NCI-H524 (cell line): ENCODE measurements around the gene GUK1.

Source experiments
- DNase-seq, 2 experiments: peaks; one replicate each; lab custom pipeline; 2025; lab: John Stamatoyannopoulos, UW

GUK1 gene

DNA sequence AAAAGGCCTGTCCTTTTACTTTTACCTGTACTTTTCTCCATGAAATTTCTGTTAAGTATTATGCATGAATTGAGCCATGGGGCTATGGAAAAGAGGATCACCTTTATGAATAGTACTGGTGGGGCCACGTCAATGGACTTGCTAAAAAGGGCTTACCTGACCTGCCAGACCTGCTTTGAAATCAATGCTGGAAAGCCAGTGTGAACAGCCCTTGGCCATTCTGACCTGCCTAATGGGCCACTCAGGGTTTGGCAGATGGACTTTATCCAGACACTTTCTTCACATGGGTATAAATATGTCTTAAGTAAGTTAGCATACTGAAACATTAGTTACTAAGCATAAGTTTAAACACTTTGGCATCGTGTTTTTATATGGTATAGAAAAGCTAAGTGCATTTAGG, 8.3 kb upstream of the GUK1 start:
- no peak for DNase-seq

DNA sequence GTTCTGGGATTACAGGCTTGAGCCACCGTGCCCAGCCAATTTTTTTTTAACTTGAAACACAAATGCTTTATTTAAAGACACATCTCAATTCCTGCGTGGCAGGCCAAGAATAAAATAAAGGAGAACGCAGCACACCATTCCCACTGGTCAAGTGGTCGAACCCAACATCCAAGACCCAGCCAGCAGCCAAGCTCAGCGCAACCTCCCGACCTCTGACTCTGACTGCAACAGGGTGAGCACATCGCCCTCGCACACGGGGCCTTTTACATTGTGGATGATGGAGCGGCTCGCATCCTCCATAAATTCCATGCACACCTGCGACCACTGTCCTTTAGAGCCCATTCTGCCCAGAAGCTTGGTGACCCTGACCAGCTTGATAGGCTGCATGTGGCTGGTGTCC, 5.5 kb upstream of the GUK1 start:
- no peak for DNase-seq

DNA sequence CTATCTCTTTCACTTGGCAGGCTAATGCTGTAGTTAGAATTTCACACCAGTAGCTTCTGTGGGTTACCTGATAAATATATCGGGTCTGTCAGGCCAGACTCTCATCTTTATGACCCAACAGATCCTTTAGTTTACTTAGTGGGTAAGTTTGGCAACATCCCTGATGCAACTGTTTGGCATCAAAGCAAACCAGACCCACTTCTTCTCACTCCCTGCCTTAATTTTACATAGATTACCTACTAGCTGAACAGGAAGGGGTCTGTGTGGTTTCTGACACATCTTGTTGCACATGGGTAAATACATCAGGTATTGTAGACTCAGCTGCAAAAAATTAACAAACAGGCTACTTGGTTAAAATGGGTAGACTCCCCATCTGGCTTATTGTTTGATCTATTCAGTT, 3.2 kb upstream of the GUK1 start:
- DNase-seq, result no peak

DNA sequence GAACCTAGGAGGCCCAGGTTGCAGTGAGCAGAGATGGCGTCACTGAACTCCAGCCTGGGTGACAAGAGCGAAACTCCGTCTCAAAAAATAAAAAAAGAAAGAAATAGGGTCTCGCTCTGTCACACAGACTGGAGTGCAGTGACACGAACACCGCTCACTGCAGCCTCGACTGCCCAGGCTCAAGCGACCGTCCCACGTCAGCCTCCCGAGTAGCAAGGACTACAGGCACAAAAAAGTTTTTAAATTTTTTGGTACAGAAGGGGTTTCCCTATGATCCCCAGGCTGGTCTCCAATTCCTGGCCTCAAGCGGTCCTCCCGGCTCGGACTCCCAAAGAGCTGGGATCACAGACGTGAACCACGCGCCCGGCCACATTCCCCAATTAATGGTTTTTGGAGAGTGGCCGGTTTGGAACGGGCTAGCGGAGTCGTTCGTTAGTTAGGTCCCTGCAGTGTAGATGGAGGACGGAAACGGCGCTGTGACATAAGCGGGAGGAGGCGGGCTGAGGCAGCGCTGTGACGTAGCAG, 611 bp upstream of the GUK1 start:
- no peak for DNase-seq

DNA sequence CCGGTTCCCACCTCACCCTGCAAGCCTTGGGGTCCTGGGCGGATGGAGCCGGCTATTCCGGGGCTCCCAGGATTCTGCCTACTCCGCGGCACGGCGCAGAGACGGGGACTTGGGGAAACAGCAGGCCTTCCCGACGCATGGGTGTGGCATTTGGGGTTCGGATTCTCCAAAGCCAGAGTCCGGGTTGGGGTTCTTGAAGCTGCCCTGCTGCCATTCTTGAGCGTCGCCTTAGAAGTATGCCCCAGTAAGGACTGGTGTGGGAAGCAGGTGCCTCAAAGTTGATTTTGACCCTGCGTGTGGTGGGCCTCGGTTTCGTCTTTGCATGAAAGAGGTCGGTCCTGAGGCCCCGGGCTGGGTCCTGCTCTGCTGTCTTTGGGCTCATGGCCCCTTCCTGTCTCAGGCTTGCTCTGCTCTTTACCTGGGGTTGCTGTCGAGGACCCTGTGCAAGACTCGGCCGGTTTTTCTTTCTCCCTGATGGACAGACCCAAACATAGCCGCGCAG, 696 bp downstream of the GUK1 start:
- no peak for DNase-seq

DNA sequence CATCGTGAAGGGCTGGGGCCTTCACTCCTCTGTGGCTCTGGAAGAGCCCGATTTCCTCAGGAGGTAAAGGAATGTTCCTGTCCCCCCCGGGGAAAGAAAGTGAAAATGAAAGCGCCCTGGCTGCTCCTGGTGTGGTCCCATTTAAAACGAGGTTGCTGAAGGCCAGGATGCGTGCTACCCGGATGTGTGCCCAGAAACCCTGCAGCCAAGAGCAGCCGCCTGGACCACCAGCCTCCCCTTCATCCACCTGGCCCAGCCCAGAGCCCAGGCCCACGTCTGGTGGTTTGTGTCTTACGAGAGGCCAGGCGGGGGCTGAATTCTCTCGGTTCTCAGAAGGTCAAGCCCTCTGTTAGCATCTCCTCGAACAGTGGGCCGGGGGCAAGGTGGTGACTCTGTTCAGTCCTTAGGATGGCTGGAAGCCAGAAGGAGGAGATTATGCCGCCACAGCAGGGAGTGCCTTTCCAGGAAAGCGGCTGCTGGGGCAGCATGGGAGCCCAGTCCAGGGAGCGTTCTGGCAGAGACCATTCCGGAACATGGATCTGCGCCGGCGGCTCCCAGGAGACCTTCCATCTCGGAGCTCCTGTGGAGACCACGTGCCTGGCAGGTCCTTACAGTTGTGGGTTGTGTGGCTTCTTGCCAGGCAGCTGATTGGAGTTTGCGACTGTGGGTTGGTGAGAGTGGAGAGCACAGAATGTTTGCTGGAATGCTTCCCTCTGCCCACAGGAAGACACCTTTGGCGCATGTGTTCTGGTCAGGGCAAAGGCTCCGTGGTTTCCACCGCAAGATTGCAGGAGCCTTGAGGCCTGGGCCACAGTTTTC, 1.4 kb downstream of the GUK1 start:
- DNase-seq, result no peak

DNA sequence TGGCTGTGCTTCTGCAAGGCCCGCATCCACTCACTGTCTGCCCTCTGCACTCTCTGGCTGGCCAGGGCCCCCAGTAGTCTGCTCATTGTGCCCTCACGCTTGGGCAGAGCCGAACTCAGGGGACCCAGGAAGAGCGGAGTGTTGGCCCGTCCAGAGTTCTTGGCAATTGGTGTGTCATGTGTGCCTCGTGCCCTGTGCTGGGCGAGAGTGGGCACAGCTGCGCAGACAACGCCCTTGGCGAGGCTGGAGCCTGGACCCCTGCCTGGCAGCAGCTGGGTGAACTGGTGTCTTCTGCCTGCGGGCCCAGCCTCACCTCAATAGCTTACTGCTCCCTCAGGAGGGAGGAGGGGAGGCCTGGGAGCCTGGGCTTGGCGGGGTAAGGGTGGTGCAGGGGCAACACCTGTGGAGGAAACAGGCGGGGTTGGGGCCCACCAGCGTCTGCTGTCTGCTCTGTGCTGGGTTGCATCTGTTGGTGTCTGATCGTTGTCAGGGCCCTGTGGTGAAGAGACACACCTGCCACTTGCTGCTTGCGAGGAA, 2.1 kb downstream of the GUK1 start:
- DNase-seq, result no peak

DNA sequence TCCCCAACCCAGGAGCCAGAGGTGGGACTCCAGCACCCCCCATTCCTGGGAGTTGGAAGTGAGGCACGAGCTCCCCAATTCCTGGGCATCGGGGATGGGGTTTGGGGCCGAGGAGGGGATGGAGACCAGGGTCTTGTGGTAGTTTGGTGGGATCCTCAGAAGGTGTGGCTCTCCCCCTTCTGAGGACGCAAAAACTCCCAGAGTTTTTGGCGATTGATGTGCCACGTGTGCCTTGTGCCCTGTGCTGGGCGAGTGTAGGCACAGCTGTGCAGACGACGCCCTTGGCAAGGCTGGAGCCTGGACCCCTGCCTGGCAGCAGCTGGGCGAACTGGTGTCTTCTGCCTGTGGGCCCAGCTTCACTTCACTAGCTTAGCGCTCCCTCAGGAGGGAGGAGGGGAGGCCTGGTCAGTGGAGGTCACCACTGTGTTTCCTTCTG, 2.6 kb downstream of the GUK1 start:
- DNase-seq, result no peak

DNA sequence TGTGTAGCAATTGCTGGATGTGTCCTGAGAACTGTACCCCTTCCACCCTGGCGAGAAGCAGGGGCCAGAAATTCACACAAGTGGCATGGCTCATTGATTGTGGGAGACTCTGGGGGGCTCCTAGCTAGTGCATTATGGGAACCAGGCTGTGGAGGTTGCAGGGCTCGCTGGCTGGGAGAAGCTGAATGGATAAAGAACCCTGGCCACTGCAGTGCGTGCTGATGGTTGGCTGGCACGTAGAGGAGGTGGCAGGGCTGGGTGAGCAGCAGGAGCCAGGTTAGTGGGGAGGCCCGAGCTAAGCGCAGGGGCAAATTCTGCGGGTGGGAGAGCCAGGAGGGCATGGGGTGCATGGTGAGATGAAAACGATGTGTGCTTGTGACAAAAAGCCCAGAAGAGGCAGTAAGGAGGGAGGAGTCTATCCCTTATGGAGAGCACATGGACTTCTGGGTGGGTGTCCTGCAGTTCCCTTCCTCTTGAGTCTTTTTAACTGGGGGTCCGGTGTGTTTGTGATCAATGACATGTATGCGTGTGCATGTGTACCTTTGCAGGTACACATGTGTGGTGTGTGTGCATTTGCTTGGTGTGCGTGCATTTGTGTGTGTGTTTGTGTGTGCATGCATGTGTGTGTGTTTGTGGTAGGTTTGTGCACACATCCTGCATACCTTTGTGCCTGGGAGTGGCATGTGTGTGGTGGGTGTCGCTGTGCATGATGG, 3.6 kb downstream of the GUK1 start:
- DNase-seq, result no peak

DNA sequence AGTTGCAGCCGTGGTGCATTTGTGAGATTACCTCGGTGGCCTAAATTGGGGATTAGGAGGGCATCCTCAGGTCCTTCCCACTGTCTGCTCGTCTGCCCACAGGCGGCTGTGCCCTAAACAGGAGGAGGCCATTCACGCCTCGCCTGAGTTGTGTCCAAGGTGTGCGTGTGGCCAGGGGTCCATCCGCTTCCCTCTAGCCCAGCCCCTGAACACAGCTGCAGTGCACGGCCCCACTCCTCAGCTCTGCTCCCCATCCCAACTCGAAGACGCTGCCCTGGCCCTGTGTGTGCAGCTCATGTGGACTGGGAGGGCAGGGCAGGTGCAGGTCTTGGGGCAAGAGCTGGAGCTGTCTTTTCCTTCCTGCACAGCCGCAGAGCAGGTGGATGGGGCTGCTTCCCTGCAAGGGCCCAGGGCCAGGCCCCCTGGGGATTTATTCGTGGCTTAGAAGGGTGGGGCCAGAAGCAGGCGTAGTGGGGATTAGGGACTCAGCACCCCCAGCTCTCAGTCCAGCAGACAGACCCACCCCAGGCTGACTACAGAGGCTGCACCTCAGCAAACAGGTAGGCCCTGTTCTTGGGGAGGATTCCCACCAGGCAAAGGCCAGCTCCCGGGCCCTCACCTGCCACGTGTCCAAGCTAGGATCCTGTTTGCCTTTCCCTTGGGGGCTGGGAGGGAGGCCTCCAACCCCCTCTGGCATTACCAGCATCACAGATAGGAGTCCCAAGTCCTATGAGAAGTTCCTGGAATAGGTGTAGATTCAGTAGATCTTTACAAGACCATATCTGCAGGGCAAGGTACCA, 4.3 kb downstream of the GUK1 start:
- peak in 1 of 2 experiments; percentile 44 for DNase-seq

DNA sequence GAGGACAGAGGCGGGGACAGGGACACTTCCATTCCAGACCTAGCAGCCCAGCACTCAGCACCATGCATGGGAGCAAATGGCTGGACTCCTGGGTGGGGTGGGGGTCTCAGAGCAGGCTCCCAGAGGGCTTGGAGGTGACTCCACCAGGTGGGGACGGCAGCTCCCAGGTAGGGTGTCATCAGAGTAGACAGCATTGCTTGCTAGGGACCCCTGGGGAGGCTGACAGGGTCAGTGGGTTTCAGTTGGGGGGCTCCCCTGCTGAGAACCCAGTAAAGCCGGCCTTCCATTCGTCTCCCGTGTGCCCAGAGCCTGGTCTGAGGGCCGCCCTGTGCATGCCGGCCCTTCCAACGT, 4.9 kb downstream of the GUK1 start:
- DNase-seq, result no peak

DNA sequence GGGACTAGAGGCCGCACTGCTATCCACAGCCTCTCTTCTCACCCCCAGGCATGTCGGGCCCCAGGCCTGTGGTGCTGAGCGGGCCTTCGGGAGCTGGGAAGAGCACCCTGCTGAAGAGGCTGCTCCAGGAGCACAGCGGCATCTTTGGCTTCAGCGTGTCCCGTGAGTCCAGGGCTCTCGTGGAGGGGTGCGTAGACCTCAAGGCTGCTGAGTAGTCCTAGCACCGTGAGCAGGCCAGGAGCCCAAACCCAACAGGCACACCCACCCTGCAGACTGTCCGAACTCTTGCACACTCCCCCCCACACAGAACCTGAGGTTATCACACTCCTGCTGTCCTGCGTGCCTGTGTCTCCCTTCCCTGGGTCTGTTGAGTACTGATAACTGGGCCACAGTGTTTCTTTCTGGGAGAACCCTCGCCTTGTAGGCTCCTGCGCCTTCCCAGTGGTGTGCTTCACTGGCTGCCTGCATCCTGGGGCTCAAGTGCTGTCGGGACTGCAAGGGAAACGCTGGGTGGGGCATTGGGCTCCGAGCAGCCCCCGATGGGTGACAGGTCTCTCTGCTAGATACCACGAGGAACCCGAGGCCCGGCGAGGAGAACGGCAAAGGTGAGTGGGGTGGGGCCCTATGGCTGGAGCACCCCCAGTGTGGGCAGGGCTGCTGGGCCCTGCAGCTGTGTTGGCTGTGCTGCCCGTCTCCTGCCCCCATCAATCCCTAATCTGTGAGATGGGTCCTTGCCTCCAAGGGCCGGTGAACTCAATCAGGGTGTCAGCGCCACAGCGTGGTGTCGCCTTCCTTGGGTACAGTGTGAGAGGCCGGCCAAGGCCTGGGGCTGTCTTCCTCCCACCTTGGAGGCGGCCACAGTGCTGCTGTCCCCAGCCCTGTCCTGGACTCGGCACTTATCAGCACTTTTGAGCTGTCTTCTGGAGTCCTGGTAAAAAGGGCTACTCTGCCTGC, 5.7 kb downstream of the GUK1 start:
- no peak for DNase-seq

DNA sequence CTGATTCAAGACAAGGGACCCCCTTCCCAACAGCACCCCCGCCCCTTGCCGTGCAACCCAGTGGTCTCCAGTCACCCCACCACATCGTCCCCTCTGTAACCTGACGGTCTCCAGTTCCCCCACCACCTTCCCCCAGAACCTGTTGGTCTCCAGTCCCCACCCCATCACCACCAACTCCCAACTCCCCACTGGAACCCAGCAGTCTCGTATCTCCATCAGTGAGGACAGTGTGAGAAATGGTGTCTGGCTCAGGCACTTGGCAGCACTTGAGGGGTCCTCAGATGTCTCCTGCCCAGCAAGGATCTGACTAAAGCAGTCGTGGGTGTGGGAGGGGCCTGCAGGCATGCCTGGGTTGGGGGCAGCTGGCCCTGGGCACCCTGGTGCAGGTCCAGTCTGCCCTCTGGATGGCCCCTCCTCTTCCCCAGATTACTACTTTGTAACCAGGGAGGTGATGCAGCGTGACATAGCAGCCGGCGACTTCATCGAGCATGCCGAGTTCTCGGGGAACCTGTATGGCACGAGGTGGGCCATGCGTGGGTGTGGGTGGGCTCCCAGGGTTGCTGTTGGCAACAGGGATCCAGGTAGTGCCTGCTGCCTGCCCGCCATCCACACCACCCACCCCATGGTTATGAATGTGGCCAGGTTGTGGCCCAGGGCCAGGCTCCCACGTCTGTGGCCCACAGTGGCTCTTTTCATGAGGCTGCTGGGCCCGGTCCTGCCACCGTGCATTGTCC, 6.5 kb downstream of the GUK1 start:
- DNase-seq, result no peak

DNA sequence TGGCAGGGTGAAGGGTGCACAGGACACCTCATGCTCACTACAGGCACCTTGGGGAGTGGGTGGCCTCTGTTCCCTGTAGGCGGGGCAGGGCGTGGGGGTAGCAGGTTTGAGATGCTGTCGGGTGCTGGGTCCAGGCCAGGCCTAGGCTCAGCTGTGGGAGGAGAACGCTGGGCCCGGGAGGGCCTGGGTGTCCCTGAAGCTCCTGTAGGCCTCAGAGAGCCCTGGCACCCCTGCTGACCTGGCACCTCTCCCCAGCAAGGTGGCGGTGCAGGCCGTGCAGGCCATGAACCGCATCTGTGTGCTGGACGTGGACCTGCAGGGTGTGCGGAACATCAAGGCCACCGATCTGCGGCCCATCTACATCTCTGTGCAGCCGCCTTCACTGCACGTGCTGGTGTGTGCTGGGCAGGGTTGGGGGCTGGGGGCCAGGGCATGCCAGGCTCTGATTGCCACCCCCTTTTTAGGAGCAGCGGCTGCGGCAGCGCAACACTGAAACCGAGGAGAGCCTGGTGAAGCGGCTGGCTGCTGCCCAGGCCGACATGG, 7.1 kb downstream of the GUK1 start:
- DNase-seq, result no peak

DNA sequence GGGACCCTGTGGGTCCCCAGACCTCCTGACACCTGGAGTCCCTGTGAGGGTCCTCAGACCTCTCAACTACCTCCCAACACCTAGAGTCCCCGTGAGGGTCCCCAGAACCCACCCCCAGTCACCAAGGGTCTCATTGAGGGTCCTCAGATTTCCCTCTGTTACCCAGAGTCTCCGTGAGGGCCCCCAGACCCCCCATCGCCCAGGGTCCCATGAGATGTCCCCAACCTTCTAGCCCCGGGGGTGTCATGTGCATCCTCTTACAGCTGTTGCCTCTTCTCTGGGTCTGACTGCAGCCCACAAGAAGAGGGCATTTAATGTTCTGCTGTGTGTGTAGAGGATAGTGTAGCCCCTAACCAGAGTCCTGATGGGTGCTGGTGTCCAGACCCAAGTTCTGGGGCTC, 7.7 kb downstream of the GUK1 start:
- DNase-seq, result no peak

DNA sequence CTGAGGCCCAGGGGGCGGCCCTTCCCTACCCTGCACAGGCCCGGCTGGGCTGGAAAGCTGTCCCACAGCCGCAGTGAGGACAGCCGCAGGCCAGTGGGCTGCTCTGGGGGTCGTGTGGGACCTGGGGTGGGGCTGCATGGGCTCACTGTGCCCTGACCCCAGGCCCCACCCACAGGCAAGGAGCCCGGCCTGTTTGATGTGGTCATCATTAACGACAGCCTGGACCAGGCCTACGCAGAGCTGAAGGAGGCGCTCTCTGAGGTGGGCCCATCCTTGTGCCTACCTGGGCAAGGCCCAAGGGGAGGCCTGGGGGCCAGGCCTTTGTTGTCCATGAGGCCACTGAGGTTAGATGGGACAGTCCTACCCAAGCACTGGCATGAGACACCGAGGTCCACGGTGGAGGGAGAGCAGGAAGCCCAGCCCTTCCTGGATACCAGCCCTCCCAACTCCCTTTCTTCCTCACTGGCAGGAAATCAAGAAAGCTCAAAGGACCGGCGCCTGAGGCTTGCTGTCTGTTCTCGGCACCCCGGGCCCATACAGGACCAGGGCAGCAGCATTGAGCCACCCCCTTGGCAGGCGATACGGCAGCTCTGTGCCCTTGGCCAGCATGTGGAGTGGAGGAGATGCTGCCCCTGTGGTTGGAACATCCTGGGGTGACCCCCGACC, 8.2 kb downstream of the GUK1 start:
- no peak for DNase-seq

DNA sequence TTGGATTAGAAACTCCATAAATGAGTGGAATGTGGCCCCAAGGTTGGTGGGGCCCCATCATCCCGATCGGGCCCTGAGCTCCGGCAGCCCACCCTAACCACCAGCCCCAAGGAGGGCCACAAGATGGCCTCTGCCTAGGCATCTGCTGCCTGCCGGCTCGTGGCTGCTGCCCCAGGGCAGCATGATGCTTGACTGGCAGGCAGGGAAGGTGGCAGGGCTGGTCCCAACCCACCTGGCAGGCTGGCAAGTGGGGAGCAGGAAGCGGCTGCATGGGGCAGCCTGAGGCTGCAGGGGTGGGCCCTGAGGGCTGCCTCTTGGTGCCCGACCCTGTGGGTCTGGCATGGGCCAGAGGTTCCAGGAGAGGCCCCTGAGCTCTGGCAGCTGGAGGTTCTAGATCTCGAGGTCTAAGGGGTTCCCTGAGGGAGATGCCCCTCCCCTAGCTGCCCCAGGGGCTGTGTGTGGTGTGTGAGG, 8.9 kb downstream of the GUK1 start:
- no peak for DNase-seq

DNA sequence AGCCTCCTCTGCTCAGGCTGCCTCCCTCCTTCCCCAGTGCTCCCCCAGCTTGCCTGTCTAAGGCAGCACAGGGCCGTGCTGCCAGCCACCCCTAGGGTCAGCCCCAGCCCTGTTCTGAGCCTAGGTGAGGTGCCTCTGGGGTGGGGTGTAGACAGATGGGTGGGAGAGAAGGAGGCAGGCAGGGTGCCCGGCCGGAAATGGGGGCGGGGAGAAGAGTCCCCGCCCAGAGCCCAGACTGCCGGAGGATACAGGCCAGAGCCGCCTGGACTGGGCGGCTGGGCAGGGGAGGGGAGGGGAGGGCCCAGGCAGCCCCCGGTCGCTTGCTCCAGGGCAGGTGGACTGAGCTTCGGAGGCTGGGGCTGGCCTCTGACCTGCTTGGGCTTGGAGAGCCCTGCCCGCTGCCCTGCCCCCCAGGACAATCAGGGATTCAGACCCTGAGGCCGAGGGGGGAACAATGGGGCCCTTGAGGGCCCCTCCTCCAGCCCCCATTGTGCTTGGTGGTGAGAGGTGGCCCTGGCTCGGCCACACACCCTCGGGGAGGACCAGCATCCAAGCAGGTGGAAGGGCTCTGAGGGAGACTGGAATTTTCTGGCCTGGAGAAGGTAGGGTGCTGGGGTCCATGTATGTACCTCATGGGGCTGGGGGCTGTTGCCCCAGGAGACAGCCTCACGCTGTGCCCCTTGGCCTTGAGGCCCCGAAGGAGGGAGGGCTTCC, 9.5 kb downstream of the GUK1 start, which contains the start of gene GJC2:
GJC2 (plus strand) TSS at position 525 of the 714 bp plus-strand sequence. CDS start 7,829 bp downstream, outside the sequence.
- peak; percentile 70 to 87 for DNase-seq

DNA sequence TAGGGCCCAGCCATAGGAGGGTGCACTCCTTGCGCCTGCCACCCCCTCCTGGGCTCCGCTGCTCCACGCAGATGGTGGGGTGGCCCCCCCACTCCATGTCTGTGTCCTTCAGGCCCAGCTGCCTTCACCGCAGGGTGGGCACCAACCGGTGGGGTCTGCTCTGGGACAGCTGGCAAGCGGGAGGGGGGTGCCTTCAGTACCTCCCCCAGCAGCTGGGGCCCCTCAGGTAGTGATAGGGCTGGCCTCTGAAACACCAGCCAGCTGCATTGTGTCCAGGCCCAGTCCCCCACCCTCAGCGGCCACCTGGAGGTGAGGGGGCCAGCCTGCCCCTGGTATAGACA, 10.0 kb downstream of the GUK1 start:
- peak; percentile 62 to 92 for DNase-seq
